A673 (cell line): ENCODE results near the gene DNHD1. TPM values are rescaled to one million over a fixed set of nuclear protein-coding genes. Genes with fewer than 3 reads are reported as not detected.

Source experiments
- BruUV-seq: library from RNA; stranded (reverse); fragments of 400-500 nt; replicated peaks from 2 replicates; lab custom pipeline; 2021; lab: Mats Ljungman, UMichigan
- CTCF ChIA-PET: fragments of 300-600 bp; sonication (Branson Sonifier 250); formaldehyde crosslinking; loops from one replicate; lab custom pipeline; 2022; ENCODE audit warnings: antibody characterized with exemption; lab: Charles Lee
- POLR2A ChIA-PET: fragments of 300-600 bp; sonication (Branson Sonifier 250); formaldehyde crosslinking; loops from one replicate; lab custom pipeline; 2022; ENCODE audit warnings: antibody characterized with exemption; ENCODE audit not compliant: low non-redundant PET; lab: Charles Lee
- DNase-seq: peaks from one replicate; pipeline ENCODE4 v3.0.0-alpha.2; 2015; ENCODE audit warnings: low spot score
- H3K27ac ChIP-seq: fragments of 200-600 bp; sonication (generic); 2 replicates; pipeline ENCODE4 v1.5.1; 2016; ENCODE audit warnings: mixed run types, low read depth, mild to moderate bottlenecking, mixed read lengths, antibody characterized with exemption, low read length; ENCODE audit not compliant: poor library complexity, severe bottlenecking
- H3K27me3 ChIP-seq: fragments of 200-600 bp; sonication (generic); replicated peaks from 2 replicates; pipeline ENCODE4 v1.6.1; 2017; ENCODE audit warnings: mixed run types, low read depth, mild to moderate bottlenecking, mixed read lengths, antibody characterized with exemption, low read length; ENCODE audit not compliant: insufficient read depth, poor library complexity
- H3K36me3 ChIP-seq: fragments of 200-600 bp; sonication (generic); 2 replicates; pipeline ENCODE4 v1.6.1; 2016; ENCODE audit warnings: mixed run types, mild to moderate bottlenecking, mixed read lengths, antibody characterized with exemption, low read length; ENCODE audit not compliant: insufficient read depth, poor library complexity, severe bottlenecking
- H3K4me1 ChIP-seq: fragments of 200-600 bp; sonication (generic); 2 replicates; pipeline ENCODE4 v1.6.1; 2017; ENCODE audit warnings: mixed run types, mild to moderate bottlenecking, mixed read lengths, antibody characterized with exemption, low read length; ENCODE audit not compliant: insufficient read depth, poor library complexity, severe bottlenecking
- H3K4me3 ChIP-seq: fragments of 200-600 bp; sonication (generic); 2 replicates; pipeline ENCODE4 v1.5.1; 2016; ENCODE audit warnings: low read depth, mixed run types, mild to moderate bottlenecking, mixed read lengths, low read length; ENCODE audit not compliant: poor library complexity, severe bottlenecking
- H3K9me3 ChIP-seq: fragments of 200-600 bp; sonication (generic); 2 replicates; pipeline ENCODE4 v1.6.1; 2016; ENCODE audit warnings: mixed run types, low read depth, mild to moderate bottlenecking, mixed read lengths, antibody characterized with exemption, low read length; ENCODE audit not compliant: poor library complexity, severe bottlenecking
- CTCF ChIP-seq: fragments of 300-800, 200-600 bp; sonication (generic); conservative IDR thresholded peaks from 2 replicates; pipeline ENCODE4 v1.5.1; 2017; ENCODE audit warnings: low read depth, mild to moderate bottlenecking, antibody characterized with exemption, low read length, moderate library complexity, mixed read lengths
- EZH2 ChIP-seq: fragments of 200-600 bp; sonication (generic); IDR thresholded peaks from 2 replicates; pipeline ENCODE4 v1.6.1; 2017; ENCODE audit warnings: borderline replicate concordance, low read depth, mild to moderate bottlenecking, mixed read lengths, antibody characterized with exemption, low read length; ENCODE audit not compliant: poor library complexity, severe bottlenecking
- intact Hi-C: fragments of 100-400 bp; cut with micrococcal nuclease; formaldehyde crosslinking; loops from one replicate; pipeline ENCODE4 v1.10.0; 2022; ENCODE audit not compliant: unreplicated experiment
- total RNA-seq: library from RNA; stranded (reverse); gene quantifications from 2 replicates; pipeline ENCODE4 v1.2.3, GENCODE V29; 2021

The DNHD1 gene
- total RNA-seq, 1 experiment from 2014 or later = 20.1 TPM

GRCh38 chr11:6546735-6547134, 49.7 kb downstream of the DNHD1 start:
- no peaks in the 10 kb centered on the region for H3K36me3 ChIP-seq
- POLR2A ChIA-PET = no interaction called here
- intact Hi-C loops = no loop called here
- H3K4me3 ChIP-seq = no peak overlapping the region
- CTCF ChIA-PET = no interaction called here
- no peak for TF ChIP-seq EZH2
- TF ChIP-seq CTCF = no peak
- no peaks in the 10 kb centered on the region for H3K27me3 ChIP-seq
- no TSS peak for BruUV-seq
- H3K9me3 ChIP-seq = no peaks in the 10 kb centered on the region
- H3K27ac ChIP-seq = no peak overlapping the region
- no peak for DNase-seq
- H3K4me1 ChIP-seq = no peaks in the 10 kb centered on the region

DNA sequence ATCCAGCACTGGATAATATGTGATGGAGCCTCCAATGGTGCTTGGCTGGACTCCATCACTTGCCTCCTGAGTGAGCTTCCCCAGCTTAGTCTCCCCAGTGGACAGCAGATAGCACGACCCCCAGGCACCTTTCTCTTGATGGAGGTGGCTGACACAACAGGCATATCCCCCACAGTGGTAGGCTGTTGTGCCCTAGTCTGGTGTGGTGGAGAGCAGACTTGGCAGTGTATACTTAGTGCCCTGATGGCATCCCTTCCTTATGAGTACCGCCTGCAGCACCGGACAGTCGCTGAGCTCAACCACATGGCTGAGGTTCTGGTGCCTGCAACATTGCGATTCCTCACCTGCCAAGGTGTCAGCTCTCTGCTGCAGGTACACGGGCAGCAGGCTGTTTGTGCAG, 50.1 kb downstream of the DNHD1 start:
- Histone ChIP-seq H3K27ac (no peak overlapping the region), H3K36me3 (no peaks in the 10 kb centered on the region), H3K4me3 (no peak overlapping the region), H3K9me3 (no peaks in the 10 kb centered on the region), H3K4me1 (no peaks in the 10 kb centered on the region), H3K27me3 (no peaks in the 10 kb centered on the region)
- POLR2A ChIA-PET = no interaction called here
- no peak for DNase-seq
- no peak for TF ChIP-seq CTCF
- no peak for TF ChIP-seq EZH2
- CTCF ChIA-PET = no interaction called here
- intact Hi-C loops = no loop called here
- no TSS peak for BruUV-seq

DNA sequence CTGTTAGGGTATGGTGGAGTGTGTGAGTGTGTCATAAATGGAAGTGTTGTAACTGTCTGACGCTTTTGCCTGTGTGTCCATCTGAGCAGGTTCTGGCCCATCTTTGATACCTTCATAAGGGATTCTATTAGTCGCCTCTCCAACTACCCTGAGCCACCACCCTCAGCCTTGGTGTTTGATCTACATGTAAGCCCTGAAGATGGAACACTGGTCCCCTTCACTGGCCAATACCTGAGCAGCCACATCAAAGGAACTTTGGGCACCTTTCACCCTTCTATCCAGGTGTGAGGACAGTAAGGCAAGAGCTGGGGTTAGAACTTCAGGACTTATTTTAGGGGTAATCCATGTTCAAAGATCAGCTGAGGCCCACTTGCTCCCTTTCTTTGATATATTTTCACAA, 51.0 kb downstream of the DNHD1 start:
- Histone ChIP-seq H3K27me3 (no peaks in the 10 kb centered on the region), H3K4me1 (no peaks in the 10 kb centered on the region), H3K27ac (no peak overlapping the region), H3K36me3 (no peaks in the 10 kb centered on the region), H3K9me3 (no peaks in the 10 kb centered on the region), H3K4me3 (no peak overlapping the region)
- no peak for DNase-seq
- ChIA-PET CTCF (interaction anchor here (0.6 kb wide), 1 partner anchor 165 kb away, joined by 7 read pairs; no protein-coding TSS in a partner anchor), POLR2A (no interaction called here)
- intact Hi-C loops = no loop called here
- BruUV-seq = no TSS peak
- TF ChIP-seq EZH2 (no peak), CTCF (no peak)
